GM18858 (cell line): ENCODE results near the gene MTF1.
"Not testable (repeated sequence)": the region's sequence is repeated elsewhere in the genome, so short reads cannot be mapped to it uniquely, and the experiment has no call there.

Experiments used
- ATAC-seq: cut with Tn5 transposase; IDR thresholded peaks from one replicate; pipeline ENCODE4 v1.9.1; 2021; ENCODE audit not compliant: unreplicated experiment

The MTF1 gene

DNA sequence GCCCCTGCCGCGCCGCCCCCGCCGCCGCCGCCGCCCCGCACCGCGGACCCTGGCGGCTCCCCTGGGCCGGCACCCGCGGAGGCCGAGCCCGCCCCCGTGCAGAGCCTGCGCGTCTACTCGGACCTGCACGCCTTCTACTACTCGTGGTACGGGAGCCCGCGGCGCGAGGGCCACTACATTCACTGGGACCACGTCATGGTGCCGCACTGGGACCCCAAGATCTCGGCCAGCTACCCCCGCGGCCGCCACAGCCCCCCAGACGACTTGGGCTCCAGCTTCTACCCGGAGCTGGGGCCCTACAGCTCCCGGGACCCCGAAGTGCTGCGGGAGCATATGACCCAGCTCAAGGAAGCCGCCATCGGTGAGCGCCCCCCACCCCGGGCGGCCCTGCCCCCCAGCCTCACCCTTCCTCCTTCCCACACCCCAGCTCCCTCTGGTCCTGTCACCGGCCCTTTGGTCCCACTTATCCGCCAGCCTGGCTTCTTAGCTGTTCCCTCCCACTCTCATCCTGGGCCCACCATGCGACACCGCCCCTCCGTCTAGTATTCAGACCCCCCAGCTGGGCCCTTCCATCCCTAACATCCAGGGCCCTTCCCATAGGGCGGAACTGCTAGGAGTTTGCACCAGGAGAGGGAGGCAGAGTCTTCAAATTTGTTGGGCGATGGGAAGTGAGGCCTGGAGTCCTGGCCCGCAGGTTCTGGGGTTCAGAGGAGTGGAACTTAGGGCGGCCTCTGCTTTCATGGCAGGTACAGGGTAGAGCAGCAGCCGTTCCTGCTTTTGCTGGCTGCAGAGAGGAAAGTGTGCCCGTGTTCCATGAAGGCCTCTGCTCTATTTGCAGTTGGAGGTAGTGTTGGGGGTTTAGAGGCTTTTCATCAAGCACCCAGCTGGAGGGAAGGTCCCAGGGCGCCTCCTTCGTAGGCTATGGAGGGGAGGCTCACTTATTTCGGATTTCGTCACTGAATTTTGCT lies 64.7 kb downstream of the MTF1 start:
- ATAC-seq = no peak

DNA sequence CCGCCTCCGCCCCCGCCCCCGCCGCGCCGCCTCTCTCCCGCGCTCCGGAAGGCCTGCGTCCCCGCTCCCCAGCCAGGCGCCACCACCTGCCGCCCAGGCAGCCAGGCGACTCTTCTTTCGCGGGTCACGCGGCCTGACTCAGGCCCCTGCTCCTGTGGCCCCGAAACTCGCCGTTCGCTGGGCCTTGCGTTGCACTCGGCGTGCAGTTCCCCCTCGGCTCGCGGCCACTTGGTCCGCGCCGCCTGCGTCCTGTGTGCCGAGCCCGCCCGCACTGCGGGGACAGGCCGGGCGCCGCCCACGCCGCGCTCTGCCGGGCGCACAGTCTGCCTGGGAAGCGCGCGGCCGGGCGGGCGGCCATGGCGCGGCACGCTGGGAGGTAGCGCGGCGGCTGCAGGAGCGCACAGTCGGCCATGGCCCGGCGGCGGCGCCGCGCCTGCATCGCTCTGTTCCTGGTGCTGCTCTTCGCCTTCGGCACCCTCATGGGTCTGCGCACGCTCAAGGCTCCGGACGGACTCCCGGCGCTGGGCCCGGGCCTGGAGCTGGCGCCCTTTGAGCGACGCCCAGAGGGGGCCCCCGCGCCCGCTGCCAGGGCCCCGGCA lies 65.5 kb downstream of the MTF1 start, which contains the start of gene MANEAL:
Gene MANEAL, plus strand, starts transcription at position 75 of the 599 bp plus-strand sequence. Its CDS starts 336 bp downstream, at position 411.
- ATAC-seq = no peak

DNA sequence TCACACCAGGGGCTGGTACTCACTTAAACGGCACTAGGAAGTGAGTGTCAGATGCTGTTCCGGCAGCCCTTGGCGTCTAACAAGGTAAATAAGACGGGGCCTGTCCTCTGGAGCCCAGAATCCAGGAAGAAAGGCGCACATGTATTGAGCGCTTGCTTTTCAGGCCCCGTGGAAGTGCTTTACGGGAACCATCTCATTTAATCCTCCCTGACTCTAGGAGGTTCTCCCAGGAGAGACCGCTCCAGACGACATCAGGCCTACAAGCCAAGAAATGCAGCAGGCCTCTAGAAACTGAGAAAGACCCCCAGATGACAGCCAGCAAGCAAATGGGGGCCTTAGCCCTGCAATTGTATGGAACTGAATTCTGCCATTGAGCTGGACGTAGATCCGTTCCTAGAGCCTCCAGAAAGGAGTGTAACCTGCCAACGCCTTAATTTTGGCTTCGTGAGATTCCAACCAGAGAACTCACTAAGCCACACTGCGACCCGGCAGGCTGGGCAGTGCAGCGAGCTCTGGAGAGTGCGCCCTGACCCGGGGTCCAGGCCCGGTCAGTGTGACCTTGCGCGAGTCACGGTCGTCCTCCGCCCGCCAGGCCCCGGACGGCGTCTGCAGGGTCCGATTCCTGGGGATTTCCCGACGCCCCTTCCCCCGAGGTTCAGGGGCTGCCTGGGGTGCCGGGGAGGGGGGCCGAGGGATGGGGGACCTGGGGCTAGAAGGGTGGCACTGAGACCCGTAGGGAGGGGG lies 66.3 kb downstream of the MTF1 start:
- ATAC-seq = no peak

DNA sequence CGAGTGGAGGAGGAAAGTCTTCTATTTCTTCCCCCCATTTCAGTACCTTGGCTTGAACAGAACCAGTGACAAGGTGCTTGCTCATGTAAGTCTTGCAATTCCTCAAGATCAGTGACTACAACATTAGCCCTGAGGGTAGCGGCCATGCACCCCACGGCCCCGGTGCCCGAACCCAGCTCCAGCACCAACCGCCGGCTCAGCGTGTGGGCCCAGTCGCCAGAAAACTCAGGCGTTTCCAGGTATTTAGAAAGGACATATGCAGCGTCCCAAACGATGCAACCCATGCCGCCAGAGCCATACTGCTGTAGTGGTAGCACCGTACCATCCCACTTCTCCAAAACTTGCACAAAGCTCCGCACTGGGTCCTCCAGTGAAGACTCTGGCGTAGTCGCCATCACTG lies 76.9 kb downstream of the MTF1 start:
- no peak for ATAC-seq

DNA sequence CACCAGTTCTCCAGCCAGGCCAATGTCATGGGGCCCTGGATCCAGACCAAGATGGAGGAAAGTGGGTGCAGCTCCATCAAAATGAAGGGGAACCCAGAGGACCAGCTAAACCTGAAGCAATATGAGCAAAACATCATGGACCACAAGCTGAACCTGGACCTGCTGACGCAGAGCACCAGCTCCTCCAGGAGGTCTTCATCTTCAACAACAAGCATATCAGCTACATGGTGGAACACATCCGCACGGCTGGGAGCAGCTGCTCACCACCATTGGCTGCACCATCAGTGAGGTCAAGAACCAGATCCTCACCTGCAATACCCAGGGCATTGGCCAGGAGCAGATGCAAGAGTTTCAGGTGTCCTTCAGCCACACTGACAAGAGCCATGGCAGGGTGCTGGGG lies 80.7 kb downstream of the MTF1 start:
- ATAC-seq = no peak

- ATAC-seq = no peak
Observed at GRCh38 chr1:37776946-37777516, 82.4 kb downstream of the MTF1 start.

DNA sequence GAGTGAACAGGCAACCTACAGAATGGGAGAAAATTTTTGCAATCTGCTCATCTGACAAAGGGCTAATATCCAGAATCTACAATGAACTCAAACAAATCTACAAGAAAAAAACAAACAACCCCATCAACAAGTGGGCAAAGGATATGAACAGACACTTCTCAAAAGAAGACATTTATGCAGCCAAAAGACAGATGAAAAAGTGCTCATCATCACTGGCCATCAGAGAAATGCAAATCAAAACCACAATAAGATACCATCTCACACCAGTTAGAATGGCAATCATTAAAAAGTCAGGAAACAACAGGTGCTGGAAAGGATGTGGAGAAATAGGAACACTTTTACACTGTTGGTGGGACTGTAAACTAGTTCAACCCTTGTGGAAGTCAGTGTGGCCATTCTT lies 88.0 kb downstream of the MTF1 start:
- ATAC-seq = not testable (repeated sequence)

- no peak for ATAC-seq
Observed at GRCh38 chr1:37767488-37767887, 91.9 kb downstream of the MTF1 start.

- no peak for ATAC-seq
Observed at GRCh38 chr1:37765916-37766664, 93.3 kb downstream of the MTF1 start.

GRCh38 chr1:37764888-37765441 lies 94.4 kb downstream of the MTF1 start, which contains the start of gene EPHA10:
Gene EPHA10 (minus strand): TSS chr1:37765120. CDS start chr1:37765066, 54 bp downstream.
- ATAC-seq = no peak

GRCh38 chr1:37764414-37764825 lies 95.0 kb downstream of the MTF1 start:
- ATAC-seq = no peak

DNA sequence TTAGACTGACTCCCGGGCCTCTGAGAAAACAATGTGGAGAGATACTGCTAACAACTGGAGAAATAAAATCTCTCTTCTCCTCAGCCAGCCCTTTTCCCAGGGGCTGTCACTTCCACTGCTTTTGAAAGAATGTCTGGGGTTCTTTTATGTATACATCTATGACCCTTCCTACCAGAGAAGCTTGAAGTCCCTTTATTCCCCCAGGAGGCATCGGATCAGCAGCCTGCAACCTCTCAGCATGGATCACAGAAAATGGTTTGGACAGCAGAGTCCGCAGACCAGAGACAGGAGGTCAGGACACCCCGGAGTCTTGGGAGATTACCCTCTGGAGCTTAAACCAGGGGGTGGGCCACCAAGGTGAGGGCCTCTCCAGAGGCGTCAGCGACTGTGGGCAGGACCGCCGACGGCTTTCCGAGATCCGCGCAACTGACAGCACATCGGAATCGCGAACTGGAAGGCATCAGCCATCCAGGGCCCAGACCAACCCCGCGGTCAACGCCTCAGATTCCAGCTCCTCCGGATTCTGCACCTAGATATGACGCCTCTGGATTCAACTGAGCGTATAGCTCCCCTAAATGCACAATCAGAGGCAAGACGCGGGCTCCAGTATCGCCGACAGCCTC lies 95.5 kb downstream of the MTF1 start:
- no peak for ATAC-seq

- ATAC-seq = no peak
Observed at GRCh38 chr1:37762516-37762915, 96.9 kb downstream of the MTF1 start.

GRCh38 chr1:37761416-37762095 lies 97.8 kb downstream of the MTF1 start:
- no peak for ATAC-seq
